Activated CD4-positive, CD25-positive, alpha-beta regulatory T cell treated with anti-CD3 and anti-CD28 coated beads, Interleukin-2, amount 50 U/mL, for 16 hours (primary cell): ENCODE data around the gene MLLT3.

Experiments used
- DNase-seq: peaks from one replicate; pipeline ENCODE4 v3.0.0-alpha.2; 2020; ENCODE audit warnings: low read depth, low spot score

Gene MLLT3

DNA sequence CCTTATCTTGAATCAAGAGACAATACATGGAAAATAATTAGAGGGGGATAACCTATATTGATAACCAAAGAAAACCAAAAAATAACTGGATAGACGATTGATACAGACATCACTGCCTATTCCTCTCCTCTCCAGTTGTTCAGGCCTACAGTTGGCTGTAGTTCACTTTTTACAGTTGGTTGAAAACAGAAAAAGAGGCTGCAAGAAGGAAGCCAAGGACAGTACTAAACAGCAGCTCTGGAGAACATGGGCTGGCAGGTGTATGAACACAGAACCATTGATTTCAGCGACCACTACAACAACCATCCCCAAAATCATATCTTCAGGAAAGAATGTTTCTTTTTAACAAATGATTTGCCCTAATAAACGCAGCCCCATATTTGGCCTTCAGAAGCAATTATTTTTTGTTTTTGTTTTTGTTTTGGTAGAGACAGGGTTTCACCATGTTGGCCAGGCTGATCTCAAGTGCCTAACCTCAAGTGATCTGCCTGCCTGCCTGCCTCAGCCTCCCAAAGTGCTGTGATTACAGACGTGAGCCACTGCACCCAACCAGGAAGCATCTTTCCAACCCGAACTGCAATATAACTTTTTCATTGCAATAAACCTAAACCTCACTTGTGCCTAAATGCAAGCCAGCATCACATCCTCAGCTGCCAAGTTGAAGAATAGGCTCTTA, 64.3 kb downstream of the MLLT3 start:
- no peak for DNase-seq

DNA sequence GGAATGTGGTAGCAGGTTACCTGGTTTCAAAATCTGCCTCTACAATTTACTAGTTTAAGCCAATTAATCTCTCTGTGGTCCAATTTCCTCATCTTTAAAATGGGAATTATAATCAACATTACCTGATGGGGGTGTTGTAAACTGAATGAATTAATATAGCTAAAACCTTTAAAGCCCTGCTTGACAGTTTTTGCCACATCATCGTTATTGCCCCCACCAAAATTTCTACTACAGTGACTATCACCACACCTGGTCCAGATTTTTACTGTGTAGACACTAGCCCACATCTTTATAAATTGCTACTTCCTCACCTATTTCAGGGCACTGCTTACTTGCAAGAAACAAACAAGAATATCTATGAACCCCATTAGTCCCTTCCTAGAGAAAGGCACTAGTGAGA, 65.0 kb downstream of the MLLT3 start:
- no peak for DNase-seq

DNA sequence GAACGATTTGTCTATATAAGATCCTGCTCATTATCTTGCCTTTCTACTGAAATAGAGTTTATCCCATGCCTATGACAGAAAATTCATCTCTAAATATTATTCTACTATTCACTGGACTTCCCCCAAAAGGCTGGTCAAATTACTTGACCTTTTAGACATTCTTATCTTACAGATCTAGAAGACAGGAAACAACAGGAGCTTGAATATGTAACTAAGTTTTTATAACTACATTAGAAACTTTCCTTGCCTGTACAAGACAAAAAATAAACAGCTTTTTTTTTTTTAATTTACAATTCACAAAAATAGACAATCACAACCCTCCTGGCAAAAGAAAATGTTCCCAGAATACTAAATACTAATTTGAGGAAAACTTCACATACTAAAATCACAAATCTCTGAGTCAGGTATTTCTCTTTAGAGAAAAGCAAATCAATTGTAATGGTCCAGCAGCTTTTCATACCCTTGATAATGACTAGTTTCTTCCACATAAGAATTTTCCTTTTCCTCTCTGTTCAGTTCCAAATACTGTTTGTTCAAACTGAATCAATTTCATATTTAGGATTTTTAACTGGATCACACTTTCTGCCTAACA, 68.6 kb downstream of the MLLT3 start:
- DNase-seq: no peak

DNA sequence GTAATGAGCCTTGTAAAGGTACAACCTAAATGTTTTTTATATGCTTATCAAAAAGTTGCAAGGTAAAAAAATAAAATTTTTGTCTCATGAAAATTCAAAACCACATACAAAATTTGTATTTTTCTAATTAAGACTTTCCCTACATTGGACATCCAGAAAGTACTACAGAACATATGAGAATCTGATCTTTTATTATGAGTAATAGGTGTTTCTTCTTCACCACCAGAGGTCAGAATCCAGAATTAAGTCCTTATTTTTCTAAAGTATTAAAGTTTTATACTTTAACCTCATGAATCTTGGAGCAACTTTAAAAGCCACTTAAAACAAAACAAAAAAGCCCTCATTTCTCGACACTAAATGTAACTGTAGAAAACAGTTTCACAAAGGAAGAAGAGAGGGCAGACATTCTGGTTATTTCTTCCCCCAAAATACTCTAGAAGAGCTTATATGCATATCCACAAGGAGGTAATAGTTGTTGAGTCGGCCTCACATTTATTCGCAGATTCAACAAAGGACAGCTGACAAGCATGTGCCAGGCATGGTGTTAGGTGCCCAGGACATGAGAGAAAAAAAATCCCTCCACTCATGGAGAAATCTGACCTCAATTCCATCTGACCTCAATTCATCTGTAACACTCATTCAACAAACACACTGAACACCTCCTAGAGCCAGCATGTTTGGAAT, 69.3 kb downstream of the MLLT3 start:
- DNase-seq: no peak

DNA sequence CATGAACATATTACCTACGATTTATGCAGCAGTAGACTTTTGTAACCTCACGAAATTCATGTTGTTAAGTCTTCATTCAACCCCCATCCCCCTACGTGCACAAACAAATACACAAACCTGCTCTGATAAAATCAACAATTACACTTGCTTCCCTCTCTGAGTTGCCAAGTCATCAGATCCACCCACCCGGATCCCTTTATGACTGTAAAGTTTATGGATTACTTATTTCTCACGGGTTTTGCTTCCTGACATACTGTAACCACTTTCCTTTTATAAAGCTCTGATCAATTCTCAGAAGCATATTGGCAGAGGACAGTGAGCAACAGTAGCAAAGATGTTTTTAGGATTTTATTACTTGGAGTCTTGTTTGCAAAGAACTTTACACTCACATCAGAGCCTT, 70.5 kb downstream of the MLLT3 start:
- DNase-seq: no peak

DNA sequence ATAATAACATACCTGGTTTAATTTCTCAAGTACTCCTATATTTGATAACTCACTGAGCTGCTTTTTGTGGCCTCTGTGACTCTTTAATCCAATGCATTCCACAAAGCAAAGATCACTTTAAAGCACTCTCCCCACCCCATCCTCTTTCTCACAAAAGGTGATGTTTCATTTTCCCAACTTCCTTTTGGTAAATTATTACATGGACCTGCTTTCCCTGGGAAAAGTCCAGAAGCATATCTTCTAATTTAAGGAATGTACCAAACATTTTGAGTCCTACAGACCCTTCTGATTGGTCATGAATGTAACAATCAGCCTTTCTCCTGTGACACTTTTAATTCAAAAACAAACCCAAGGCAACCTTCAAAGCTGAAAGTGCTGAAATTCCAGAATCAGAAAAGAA, 71.1 kb downstream of the MLLT3 start:
- no peak for DNase-seq

DNA sequence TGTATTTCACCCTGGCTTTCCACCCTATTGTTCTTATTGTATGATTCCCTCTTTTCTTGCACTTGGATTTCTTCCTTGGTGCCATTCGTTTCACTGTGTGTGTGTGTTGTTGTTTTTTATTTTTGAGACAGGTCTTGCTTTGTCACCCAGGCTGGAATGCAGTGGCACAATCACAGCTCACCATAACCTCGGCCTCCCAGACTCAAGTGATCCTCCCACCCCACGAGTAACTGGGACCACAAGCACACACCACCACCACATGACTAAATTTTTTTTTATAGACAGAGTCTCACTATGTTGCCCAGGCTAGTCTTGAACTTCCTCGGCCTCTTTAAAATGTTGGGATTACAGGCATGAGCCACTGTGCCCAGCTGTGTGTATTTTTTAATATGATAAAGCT, 72.0 kb downstream of the MLLT3 start:
- DNase-seq: no peak

DNA sequence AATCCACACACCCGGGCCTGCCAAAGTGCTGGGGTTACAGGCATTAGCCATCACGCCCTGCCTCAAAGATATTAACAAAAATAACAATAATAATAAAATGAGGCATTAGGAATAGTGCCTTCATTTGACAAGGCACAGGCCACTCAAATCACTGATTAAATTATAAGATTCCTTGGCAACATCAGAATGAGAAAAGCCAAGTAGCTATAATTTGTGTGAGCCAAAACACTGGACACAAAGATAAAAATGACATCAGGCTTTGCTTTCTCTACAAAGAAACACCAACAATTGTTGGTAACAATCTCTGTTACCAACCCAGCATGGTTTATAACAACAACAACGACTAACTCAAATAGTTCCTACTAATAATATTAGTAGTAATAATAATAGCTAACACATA, 73.2 kb downstream of the MLLT3 start:
- no peak for DNase-seq

DNA sequence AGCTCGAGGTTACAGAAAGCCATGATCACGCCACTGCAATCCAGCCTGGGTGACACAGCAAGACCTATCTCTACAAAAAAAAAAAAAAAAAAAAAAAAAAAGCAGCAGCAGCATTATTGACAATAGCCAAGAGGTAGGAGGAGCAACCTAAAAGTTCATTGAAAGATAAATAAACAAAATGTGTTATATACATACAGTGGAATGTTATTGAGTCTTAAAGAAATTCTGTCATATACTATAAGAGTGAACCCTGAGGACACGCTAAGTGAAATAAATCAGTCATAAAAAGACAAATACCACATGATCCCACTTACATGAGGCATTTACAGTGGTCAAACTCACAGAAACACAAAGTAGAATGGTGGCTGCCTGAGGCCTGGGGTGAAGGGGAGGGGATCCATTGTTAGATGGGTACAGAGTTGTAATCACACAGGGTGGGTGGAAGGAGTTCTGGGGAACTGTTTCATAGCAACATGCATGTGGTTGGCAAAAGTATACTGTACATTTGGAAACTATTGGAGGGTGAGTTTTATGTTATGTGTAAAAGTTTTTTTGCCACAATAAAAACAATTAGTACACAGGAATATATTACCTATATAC, 77.2 kb downstream of the MLLT3 start:
- DNase-seq: no peak

DNA sequence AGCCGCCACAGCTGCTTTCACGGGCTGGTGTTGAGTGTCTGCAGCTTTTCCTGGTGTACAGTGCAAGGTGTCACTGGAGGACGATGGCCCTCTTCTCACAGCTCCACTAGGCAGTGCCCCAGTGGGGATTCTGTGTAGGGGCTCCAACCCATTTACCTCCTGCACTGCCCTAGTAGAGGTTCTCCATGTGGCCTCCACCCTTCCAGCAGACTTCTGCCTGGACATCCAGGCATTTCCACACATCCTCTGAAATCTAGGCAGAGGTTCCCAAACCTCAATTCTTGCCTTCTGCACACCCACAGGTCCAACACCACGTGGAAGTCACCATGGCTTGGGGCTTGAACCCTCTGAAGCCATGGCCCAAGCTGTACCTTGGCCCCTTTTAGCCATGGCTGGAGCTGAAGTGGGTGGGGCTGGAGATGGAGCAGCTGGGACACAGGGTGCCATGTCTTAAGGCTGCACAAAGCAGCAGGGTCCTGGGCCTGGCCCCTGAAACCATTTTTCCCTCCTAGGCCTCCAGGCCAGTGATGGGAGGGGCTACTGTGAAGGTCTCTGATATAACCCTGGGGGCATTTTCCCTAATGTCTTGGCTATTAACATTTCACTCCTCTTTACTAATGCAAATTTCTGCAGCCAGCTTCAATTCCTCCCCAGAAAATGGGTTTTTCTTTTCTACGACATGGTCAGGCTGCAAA, 82.0 kb downstream of the MLLT3 start:
- DNase-seq: no peak

DNA sequence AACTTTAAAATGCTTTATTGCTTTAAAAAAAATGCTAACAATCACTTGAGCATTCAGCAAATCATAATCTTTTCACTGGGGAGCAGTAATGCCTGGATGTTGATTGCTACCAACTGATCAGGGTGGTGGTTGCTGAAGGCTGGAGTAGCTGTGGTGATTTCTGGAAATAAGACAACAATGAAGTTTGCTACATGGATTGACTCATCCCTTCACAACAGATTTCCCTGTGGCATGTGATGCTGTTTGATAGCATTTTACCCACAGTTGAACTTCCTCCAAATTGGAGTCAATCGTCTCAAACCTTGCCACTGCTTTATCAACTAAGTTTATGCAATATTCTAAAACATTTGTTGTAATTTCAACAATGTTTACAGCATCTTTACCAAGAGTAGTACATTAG, 83.3 kb downstream of the MLLT3 start:
- DNase-seq: no peak

DNA sequence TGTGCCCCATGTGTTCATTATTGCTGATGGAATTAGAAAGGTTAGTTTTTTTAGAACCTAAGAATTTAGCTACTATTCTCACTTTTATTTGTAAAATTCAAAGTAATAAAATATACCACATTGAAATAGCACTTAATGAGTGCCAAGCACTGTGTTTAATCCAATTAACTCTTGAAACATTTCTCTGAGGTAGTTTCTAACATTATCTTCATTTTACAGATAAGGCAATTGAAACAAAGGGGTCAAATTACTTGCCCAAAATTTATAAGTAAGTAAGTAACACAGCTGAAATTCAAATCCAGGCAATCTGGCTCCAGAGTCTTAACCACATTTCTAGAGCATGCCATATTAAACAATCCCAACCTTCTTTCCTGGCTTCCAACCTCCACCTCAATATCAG, 84.2 kb downstream of the MLLT3 start:
- DNase-seq: no peak

DNA sequence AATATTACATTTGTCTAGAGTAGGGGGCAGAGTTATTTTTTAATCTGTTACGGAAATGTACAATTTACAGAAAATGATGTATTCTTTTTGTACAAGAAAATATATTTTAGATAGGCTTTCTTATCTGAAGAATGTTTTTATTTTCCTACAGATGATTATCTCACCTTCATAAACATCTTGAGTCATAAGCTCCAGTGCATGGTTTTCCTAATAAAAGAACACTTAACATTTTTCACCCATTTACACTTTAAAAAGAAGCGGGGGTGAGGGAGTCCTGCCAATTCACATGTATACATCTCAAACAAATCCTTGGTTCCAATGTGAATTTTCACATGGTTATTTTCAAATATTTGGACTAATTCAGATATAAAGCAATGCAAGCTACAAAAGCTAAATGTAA, 85.0 kb downstream of the MLLT3 start:
- DNase-seq: no peak

DNA sequence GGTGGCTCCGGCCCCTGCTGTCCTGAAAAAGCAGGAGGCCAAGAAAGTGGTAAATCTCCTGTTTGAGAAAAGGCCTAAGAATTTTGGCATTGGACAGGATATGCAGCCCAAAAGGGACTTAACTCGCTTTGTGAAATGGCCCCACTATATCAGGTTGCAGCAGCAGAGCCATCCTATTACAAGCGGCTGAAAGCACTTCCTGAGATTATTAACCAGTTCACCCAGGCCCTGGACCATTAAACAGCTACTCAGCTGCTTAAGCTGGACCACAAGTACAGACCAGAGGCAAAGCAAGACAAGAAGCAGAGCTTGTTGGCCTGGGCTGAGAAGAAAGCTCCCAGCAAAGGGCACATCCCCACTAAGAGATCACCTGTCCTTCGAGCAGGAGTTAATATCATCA, 89.7 kb downstream of the MLLT3 start:
- DNase-seq: no peak

DNA sequence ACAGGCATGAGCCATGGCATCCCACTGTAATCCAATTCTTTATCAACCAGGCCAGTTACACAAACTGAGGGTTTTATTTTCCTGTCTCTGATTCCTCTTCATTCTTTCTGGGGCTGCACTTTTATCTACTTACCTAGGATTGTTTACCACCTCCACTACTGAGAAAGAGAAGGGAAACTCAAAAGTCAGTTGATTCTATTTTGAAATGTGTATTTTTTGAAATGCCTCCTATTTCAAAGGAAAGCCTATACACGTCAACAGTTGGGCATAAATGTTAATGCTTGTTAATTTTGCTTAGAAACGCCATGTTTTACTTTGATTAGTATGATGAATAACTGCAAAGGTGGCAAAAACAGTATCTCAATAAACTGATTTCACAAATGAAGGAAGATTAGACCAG, 92.5 kb downstream of the MLLT3 start:
- no peak for DNase-seq

DNA sequence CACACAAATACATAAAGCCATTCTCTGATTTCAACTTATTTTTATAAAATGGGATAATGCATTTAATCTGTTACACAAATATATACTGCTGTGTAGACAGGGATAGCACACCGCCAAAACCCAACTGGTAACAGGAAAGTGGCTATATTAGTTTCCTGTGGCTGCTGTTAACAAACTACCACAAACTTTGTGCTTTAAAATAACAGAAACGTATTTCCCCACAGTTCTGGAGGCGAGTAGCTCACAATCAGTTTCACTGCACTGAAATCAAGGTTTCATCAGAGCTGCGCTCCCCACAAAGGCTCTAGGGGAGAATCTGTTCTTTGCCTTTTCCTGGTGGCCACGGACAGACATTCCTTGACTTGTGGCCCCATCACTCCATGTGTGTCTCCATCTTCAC, 94.0 kb downstream of the MLLT3 start:
- DNase-seq: no peak

DNA sequence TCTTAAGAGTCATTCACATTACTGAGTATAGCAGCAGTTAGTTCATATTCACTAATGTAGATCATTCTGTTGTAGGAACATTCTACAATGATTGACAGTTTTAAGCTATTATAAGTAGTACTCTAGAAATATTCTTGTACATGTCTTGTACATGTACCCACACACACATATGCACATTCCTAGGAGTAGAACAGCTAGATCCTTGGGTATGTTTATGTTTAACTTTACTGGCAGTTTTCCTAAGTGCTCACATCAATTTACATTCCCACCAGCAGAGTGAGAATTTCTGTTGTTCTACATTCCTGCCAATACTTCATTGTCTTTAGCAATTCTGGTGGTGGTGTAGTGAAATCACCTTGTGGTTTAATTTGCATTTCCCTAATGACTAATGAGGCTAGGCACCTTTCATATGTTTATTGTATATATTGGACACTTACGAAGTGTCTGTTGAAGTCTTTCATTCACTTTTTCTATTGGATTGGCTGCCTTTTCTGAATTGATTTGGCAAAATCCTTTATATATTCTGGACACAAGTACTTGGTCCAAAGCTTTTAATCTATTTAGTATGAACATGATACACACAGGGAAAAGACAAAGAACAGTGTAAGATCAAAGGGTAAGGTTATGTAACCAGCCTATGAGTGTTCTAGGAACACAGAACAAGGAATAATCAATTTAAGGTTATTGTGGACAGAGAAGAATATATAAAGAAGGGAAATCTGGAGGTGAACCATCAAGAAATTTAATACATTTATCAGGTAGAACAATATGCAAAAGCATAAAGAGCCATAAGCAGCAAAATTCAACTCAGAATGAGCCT, 95.6 kb downstream of the MLLT3 start:
- no peak for DNase-seq

DNA sequence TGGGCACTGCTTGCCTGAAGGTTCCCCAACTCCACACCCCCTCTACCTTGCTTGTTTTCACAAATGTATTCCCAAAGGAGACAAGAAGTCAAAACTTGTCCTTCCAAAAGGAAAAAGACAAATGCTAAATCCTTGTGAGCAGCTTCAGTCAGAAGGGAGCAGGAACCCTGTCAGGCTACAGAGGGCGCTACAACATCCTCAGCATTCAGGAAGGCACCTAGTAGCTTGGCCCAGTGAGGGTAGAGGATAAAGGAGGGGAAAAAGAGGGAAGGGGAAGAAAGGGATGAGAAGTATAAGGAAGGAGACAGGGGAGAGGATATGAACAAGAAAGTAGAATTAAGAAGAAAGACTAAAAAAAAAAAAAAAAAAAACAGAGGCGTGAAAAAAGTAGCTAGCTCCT, 97.5 kb downstream of the MLLT3 start:
- DNase-seq: no peak

DNA sequence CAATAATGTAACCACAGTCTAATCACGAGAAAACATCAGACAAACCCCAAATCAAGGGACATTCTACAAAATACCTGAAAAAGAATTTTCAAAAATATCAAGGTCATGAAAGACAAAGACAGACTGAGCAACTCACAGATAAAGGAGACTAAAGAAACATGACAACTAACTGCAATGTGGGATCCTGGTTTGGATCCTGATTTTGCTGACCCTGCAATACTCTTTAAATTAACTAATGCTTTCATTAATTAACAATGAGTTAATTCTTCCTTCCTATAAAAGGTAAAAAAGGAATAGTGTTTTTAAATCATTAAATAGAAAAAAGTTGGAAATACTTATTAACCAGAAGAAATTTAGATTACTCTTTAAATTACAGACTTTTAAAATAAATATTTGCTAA, 103.6 kb downstream of the MLLT3 start:
- DNase-seq: no peak

DNA sequence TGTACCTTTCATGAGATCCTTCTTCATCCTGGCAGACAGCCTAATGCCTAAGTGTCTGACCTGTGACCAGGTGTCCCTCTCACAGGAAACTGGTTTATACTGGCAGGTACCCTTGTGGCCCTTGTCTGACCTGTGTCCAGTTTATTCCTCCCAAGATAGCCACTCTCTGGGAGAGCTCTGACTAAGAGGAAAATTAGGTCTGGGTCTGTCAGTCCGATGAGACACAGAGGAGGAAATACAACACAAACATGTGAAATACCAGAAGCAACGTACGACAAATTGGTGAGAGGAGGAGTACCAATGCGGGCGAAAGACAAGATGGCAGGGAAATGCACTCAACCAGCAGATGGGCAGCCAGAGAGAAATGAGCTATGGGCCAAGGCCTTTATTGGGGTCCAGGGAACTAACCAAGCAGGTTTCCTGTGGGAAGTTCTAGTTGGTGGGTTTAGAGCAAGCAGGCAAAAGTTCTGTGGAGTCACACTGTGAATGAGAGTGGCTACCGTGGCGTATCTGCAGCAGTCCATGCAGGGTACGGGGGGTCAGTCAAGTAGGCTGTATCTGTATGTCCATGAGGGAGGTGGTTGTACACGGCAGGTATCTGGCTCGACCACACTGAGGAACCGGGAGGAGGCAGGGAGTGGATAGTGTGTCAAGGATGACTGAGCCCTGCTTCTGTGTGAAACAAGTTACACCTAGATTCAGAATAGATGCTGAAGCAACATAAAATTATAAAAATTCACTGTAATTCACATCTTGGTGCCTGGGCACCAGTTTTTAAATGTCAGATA, 109.0 kb downstream of the MLLT3 start:
- DNase-seq: no peak

DNA sequence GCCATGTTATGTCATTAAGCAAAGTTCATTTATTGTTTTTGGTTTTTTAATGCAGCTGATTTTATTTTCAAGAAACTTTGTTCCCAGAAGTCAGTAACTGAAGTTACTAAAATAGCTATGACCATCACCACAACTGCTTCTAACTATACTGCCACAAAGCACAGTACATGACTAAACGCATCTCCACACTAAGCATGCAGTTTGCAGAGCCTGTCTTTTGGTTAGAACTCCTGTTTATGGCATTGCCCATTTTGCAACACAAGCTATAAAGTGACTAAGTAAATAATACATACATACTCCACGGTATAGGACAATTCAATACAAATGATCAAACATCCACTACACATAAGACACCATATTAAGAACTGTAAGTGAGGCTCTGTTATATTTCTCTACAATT, 109.7 kb downstream of the MLLT3 start:
- no peak for DNase-seq
